Measurements from ENCODE around the gene CATSPERE. TPM values are rescaled to one million over a fixed set of nuclear protein-coding genes. Genes with fewer than 3 reads are reported as not detected.
"Not testable (repeated sequence)": the region's sequence is repeated elsewhere in the genome, so short reads cannot be mapped to it uniquely, and the experiment has no call there.

The CATSPERE gene
- total RNA-seq, 3 donors from 2014 or later: 1.3 to 3.2 (median 2.0) TPM

GRCh38 chr1:244548558-244549115 is 87.6 kb downstream of the CATSPERE start:
- Histone ChIP-seq H3K9me3 (peaks cover 25 to 31% of the 10 kb centered on the region in 2 donors), H3K4me3 (no peak overlapping the region), H3K27ac (no peak overlapping the region), H3K4me1 (no peaks in the 10 kb centered on the region), H3K27me3 (no peaks in the 10 kb centered on the region), H3K36me3 (no peaks in the 10 kb centered on the region)
- no peak for TF ChIP-seq POLR2A (IDR thresholded peaks at IDR 0.05)
- no peak for TF ChIP-seq CTCF (IDR thresholded peaks at IDR 0.05)
- no peak for TF ChIP-seq POLR2AphosphoS5 (IDR thresholded peaks at IDR 0.05)
- no peak for DNase-seq (ENCODE audit: low spot score in 2 of 2)
- intact Hi-C loops (cut with DNase I; ENCODE audit: low total_unique reads): no loop called here

GRCh38 chr1:244552336-244552735 is 91.3 kb downstream of the CATSPERE start:
- H3K27me3 ChIP-seq: no peaks in the 10 kb centered on the region
- no peak overlapping the region for H3K27ac ChIP-seq
- H3K4me3 ChIP-seq: no peak overlapping the region
- TF ChIP-seq CTCF (IDR thresholded peaks at IDR 0.05) (no peak), POLR2AphosphoS5 (IDR thresholded peaks at IDR 0.05) (no peak), POLR2A (IDR thresholded peaks at IDR 0.05) (no peak)
- H3K36me3 ChIP-seq: no peaks in the 10 kb centered on the region
- no peak for DNase-seq (ENCODE audit: low spot score in 2 of 2)
- peaks cover 16 to 17% of the 10 kb centered on the region in 2 donors for H3K9me3 ChIP-seq
- intact Hi-C loops (cut with DNase I; ENCODE audit: low total_unique reads): no loop called here
- no peaks in the 10 kb centered on the region for H3K4me1 ChIP-seq

- no peak for DNase-seq (ENCODE audit: low spot score in 2 of 2)
- intact Hi-C loops (cut with DNase I; ENCODE audit: low total_unique reads): no loop called here
- Histone ChIP-seq H3K4me3 (no peak overlapping the region), H3K27ac (no peak overlapping the region), H3K27me3 (no peaks in the 10 kb centered on the region), H3K36me3 (no peaks in the 10 kb centered on the region), H3K9me3 (peaks cover 5 to 24% of the 10 kb centered on the region in 2 donors), H3K4me1 (no peaks in the 10 kb centered on the region)
- TF ChIP-seq POLR2A (IDR thresholded peaks at IDR 0.05) (no peak), POLR2AphosphoS5 (IDR thresholded peaks at IDR 0.05) (no peak), CTCF (IDR thresholded peaks at IDR 0.05) (no peak)
Measured at GRCh38 chr1:244556263-244556662, 95.2 kb downstream of the CATSPERE start.

- no peak for DNase-seq (ENCODE audit: low spot score in 2 of 2)
- H3K4me1 ChIP-seq: no peaks in the 10 kb centered on the region
- H3K36me3 ChIP-seq: no peaks in the 10 kb centered on the region
- H3K27ac ChIP-seq: no peak overlapping the region
- no peaks in the 10 kb centered on the region for H3K27me3 ChIP-seq
- no peak for TF ChIP-seq POLR2AphosphoS5 (IDR thresholded peaks at IDR 0.05)
- no peak for TF ChIP-seq POLR2A (IDR thresholded peaks at IDR 0.05)
- no peak for TF ChIP-seq CTCF (IDR thresholded peaks at IDR 0.05)
- H3K9me3 ChIP-seq: peaks cover 5 to 22% of the 10 kb centered on the region in 2 donors
- H3K4me3 ChIP-seq: no peak overlapping the region
- intact Hi-C loops (cut with DNase I; ENCODE audit: low total_unique reads): no loop called here
Measured at GRCh38 chr1:244557565-244557964, 96.5 kb downstream of the CATSPERE start.

GRCh38 chr1:244559561-244559960 is 98.5 kb downstream of the CATSPERE start:
- H3K4me3 ChIP-seq: no peak overlapping the region
- TF ChIP-seq CTCF (IDR thresholded peaks at IDR 0.05) (no peak), POLR2AphosphoS5 (IDR thresholded peaks at IDR 0.05) (no peak), POLR2A (IDR thresholded peaks at IDR 0.05) (no peak)
- no peaks in the 10 kb centered on the region for H3K27me3 ChIP-seq
- no peaks in the 10 kb centered on the region for H3K36me3 ChIP-seq
- intact Hi-C loops (cut with DNase I; ENCODE audit: low total_unique reads): no loop called here
- no peak for DNase-seq (ENCODE audit: low spot score in 2 of 2)
- H3K4me1 ChIP-seq: no peaks in the 10 kb centered on the region
- H3K9me3 ChIP-seq: peaks cover 5 to 28% of the 10 kb centered on the region in 2 donors
- no peak overlapping the region for H3K27ac ChIP-seq

- H3K36me3 ChIP-seq; intact Hi-C loops (cut with DNase I; ENCODE audit: low total_unique reads): not testable (repeated sequence)
Measured at GRCh38 chr1:244562877-244563276, 101.8 kb downstream of the CATSPERE start.

More at GRCh38 chr1:244562877-244563276, 101.8 kb downstream of the CATSPERE start:
- DNase-seq (ENCODE audit: low spot score in 2 of 2); H3K4me1 ChIP-seq; H3K27me3 ChIP-seq; H3K27ac ChIP-seq; H3K4me3 ChIP-seq: not testable (repeated sequence)
- peaks cover 0 to 13% of the 10 kb centered on the region in 2 donors for H3K9me3 ChIP-seq

Measured in breast epithelium (tissue), 4 donors.